ENCODE measurements around the gene UBTFL1.
"Not testable (repeated sequence)": the region's sequence is repeated elsewhere in the genome, so short reads cannot be mapped to it uniquely, and the experiment has no call there.

UBTFL1 gene, protein sequence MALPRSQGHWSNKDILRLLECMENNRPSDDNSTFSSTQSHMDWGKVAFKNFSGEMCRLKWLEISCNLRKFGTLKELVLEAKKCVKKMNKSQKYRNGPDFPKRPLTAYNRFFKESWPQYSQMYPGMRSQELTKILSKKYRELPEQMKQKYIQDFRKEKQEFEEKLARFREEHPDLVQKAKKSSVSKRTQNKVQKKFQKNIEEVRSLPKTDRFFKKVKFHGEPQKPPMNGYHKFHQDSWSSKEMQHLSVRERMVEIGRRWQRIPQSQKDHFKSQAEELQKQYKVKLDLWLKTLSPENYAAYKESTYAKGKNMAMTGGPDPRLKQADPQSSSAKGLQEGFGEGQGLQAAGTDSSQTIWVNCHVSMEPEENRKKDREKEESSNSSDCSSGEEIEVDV

DNA sequence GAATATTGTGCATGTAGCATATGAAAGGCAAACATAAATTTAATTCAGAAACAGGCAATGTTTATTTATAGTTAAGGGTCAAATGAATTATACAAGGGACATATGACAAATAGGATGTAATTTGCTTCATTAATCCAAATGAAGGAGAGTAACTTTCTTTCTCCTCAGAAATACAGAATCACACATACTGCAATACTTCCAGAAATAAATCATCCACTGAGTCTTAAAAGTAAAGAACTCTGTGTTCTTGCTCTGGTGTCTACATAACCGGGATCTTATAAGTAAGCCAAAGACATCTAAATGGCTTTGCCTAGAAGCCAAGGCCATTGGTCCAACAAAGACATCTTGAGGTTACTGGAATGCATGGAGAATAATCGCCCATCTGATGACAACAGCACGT, at the start of gene UBTFL1:
Gene UBTFL1 (plus strand): TSS at position 301 of the 400 bp plus-strand sequence. CDS start 0 bp downstream, at position 301.
- DNase-seq, result not testable (repeated sequence)

DNA sequence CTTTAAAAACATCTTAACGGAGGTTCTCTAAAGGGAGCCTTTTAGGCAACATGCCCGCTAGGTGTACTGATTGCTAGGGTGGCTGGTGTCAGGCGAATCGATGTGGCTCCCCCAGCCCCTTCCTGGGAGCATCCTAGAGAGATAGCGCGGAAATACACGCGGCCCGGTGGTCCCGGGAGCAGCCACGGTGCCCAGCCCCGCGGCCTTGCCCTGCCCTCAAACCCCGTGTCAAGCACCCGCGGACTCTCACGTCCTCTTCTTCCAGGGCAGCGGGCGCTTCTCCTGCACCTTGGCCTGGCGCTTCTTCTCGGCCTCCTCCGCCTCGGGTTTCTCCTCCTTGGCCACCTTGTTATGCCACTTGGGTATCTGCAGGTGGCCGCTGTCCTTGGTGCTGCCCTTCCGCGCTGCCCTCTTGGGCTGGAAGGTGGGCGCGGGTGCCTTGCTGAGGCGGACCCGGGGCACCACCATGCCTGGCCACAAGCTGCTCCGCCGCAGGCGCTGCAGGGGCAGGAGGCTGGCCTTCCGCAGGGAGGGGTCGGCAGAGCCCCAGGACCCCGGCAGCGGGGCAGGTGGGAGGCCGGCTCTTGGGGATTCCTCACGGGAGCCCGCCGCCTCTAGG, 34.0 kb upstream of the UBTFL1 start:
- not testable (repeated sequence) for DNase-seq

DNA sequence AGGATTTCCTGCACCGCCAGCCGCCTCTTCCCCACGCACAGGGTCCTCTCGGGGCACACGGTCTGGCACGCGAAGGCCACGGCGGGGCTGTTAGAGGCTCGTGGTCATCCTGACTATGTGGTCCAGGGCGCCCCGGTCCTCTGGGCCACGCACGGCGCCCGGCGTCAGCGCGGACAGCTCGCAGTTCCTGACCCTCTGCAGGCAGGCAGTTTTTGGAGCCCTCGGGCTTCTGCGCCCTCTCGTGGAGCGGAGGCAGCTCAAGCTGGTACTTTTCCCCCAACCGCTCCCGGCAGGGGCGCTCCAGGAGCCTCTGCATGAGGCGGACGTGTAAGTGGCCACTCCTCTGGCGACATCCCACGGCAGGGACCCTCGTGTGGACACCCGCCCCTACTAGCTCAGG, 33.4 kb upstream of the UBTFL1 start:
- not testable (repeated sequence) for DNase-seq

DNA sequence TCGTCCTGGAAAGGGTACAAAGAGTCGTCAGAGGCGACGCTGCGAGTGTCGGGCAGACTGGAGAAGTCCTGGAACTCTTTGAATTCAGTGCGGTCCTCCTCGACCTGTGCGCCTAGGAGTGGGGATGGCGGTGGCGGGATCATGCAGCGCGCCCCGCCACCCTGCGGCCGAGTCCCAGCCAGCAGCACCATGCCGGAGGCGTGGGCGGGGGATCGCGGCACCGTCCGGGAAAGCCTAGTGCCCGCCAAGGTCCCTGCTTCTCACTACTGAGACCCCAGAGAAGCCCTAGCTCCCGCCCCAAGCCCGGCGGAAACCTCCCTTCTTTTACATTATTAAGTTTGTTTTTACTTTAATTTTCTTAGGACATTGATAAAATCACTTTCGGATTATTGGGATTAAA, 32.2 kb upstream of the UBTFL1 start:
- not testable (repeated sequence) for DNase-seq

DNA sequence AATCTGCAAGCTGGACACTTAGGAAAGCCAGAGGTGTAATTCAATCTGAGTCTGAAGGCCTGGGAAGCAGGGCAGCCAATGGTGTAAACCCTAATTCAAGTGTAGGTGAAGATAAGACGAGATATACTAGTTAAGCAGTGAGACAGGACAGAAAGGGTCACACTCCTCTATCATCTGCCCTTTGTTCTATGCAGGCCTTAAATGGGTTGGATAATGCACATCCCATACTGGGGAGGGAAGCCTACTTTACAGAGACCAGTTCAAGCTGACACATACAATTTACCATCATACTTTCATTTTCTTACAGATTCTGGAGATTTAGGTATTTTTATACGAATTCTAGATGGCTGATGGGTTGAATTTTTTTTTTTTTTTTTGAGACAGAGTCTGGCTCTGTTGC, 3.0 kb downstream of the UBTFL1 start:
- DNase-seq, result not testable (repeated sequence)

DNA sequence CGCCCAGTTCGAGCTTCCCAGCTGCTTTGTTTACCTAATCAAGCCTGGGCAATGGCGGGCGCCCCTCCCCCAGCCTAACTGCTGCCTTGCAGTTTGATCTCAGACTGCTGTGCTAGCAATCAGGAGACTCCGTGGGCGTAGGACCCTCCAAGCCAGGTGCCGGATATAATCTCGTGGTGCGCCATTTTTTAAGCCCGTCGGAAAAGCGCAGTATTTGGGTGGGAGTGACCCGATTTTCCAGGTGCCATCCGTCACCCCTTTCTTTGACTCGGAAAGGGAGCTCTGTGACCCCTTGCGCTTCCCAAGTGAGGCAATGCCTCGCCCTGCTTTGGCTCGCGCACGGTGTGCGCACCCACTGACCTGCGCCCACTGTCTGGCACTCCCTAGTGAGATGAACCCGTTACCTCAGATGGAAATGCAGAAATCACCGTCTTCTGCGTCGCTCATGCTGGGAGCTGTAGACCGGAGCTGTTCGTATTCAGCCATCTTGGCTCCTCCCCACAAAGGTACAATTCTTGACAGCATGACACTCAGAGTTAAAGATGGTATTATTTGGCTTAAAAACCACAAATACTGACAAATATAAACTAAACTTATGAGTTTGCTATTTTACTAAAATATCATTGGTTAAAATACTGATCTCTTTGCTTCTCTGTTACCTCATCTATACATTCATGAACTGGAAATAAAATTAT, 9.6 kb downstream of the UBTFL1 start:
- DNase-seq, result not testable (repeated sequence)

DNA sequence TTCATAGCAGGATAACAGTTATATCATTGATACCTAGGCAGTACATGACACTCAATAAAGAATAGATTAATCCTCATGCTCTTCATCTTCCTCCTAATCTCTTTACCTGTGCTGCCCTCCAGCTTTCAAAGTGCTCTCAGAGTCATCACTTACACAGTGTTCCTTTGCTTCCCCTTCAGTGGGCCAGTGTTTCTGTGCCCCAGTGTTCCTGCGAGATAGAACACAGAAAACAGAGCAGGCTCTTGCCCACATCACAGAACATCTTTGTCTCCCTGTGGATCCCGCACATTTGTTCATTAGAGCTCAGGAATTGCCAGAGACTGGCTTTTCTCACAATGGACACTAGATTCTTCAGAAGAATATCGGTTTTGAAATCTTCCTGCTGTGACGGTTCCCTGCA, 12.5 kb downstream of the UBTFL1 start:
- DNase-seq, result not testable (repeated sequence)

DNA sequence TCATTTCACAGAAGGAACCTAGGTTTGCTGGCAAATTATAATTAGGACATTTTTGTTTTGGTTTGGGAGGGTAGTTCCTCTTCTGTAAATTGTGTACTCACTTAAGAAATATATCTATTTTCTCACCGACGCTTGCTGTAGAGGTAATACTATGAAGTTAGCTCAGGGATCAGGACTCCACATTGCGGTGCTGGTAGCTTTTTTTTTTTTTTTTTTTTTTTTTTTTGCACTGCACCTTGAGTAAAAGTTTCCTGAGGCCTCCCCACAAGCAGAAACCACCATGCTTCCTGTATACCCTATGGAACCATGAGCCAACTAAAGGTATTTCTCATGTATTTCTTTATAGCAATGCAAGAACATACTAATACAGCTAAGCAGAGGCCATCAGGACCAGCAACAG, 14.7 kb downstream of the UBTFL1 start:
- no peak for DNase-seq

DNA sequence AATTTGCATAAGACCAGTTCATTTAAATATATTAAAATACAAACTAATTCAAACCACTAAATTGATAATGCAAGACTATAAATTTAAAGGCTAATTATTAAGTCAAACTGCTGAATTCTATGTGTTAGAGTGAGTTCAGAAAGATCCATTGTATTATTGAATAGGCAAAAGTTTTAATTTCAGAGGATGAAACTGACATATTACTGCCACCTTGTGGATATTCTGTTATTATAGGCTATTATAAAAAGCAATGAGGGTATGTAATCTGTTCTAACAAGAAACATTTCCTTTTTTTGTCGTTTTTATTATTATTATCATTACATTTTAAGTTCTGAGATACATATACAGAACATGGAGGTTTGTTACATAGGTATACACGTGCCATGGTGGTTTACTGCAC, 27.8 kb downstream of the UBTFL1 start:
- no peak for DNase-seq

DNA sequence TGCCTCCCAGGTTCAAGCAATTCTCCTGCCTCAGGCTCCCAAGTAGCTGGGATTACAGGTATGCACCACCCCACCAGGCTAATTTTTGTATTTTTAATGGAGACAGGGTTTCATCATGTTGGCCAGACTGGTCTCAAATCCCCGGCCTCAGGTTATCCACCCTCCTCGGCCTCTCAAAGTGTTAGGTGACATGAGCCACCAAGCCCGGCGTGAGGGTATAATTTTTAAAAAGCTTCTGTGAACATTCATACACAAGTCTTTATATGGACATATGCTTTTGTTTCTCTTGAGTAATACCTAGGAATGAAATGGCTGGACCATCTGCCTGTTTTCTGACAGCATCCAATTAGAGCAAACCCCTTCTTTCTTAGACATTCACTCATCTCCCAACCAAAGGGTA, 34.4 kb downstream of the UBTFL1 start:
- DNase-seq, result no peak

DNA sequence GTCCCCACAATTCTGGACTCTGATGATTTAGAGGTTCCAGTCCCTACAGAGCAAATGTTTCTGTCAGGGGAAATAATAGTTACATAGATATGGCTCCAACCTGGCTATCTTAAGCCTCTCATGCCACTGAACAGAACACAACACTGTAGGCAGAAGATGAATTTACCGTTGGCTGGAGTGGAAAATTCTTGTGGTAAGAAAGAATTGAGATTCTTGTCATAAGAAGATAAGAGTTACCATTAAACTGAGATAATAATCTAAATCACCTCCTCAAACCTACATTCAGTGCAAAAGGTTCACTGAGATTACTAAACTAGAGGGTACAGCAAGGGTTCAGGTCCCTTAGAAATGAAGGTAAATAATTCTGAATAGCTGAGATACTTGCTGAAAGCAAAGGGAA, 38.6 kb downstream of the UBTFL1 start:
- DNase-seq, result no peak

DNA sequence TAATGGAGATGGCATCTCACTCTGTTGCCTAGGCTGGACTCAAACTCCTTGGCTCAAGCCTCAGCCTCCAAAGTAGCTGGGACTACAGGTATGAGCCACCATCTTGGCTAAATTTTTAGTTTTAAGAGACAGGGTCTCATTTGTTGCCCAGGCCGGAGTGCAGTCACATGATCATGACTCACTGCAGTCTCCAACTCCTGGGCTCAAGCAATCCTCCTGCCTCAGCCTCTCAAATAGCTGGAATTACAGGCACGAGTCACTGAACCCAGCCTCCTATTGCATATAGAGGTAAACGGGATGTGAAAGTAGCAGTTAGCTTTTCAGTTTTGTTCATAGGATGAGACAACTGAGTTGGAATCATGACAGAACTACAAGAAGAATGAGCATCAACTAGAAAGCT, 39.2 kb downstream of the UBTFL1 start:
- DNase-seq, result no peak

DNA sequence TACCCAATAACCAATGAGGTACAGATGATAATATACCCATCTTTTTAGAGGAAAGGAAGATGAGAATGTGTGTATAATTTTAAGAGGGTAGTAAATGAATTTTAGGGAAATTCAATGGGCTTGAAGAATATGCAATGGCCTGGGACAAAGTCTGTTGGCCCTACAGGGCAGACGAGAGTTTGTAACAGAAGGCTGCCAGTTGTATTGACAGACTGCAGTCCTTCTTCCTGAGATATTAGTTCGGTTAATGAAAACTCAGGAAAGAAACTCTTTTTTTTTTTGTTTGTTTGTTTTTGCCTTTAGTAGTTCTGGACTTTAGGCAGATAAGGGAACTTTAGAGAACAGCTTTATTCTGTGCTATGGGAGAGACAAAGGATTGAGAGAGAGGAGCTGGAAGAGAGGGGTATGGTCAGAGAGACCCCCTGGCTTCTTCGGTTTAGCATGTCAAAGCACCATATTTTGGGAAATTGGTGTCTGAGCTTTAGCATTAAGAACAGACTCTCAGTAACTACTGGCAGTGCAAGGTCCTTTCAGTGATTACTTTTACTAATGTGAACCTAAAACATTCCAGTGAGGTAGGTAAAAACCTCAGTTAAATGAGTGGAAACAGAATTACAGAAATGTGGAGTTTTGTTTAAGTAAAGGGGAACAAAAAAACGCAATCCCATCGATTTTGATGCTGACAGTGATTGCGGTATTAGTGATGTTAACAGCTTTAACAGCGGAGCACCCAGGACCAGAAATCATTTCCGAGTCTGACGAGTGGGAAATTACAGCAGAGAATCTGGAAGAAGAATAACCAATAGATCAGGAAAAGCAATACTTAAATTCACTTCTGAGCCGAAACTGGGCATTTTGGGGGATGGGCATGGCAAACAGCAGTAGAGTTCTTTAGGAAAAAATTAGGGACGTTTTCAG, 48.1 kb downstream of the UBTFL1 start:
- no peak for DNase-seq

DNA sequence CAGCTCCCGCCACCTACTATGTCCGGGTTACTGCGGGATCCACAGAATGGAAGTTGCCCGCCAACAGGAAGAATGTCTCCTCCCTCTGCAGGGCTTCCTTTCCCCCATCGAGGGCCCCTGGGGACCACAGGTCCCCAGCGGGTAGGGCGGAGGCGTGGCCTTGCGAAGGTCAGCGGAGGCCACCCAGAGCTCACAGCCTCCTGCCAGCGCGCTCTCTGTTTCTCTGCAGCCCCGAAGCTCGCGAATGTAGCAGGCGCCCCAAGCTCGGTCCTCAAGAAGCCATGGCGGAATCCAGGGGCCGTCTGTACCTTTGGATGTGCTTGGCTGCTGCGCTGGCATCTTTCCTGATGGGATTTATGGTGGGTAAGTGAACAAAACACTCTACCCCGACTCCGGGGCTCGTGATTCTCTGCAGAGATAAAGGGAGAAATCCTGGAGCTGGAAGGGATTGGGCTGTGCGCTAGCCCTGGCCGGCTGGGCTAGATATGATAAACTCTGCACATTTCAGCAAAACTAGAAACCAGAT, 48.8 kb downstream of the UBTFL1 start, which contains the start of gene NAALAD2:
Gene NAALAD2 (plus strand): TSS at position 186 of the 526 bp plus-strand sequence. CDS start 96 bp downstream, at position 282.
- DNase-seq, result no peak

DNA sequence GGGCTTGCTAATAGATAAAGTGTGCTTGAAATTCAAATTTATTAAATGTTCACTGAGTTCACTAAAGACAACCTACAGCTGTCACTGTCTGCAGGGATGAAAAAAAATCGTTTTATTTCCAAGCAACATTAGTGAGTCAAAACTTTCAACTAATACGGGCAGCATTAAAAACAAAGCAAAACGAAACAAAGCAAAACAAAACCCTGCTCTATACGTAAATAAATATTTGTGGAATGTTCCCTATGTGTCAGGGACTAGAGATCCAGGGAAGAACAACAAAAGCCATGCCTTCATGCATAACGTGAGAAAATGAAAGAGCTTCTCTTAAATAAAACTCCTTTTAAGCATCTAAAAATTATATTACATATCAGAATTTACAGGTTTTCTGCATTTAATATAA, 49.3 kb downstream of the UBTFL1 start:
- no peak for DNase-seq
